HepG2 (cell line): ENCODE data around the gene STXBP4. TPM values are rescaled to one million over a fixed set of nuclear protein-coding genes. Genes with fewer than 3 reads are reported as not detected.

Experiments used
- AHDC1 ChIP-seq: sonication (generic); formaldehyde crosslinking; IDR thresholded peaks from 2 replicates; pipeline ENCODE4 v1.5.1; 2020; ENCODE audit warnings: mild to moderate bottlenecking, missing genetic modification reagents, borderline replicate concordance
- ARID3A ChIP-seq: IDR thresholded peaks from 2 replicates; pipeline ENCODE4 v1.6.1; 2012; ENCODE audit warnings: low read depth, low read length, improper control_type of control experiment
- ATAD3A ChIP-seq: sonication (generic); formaldehyde crosslinking; IDR thresholded peaks from 2 replicates; pipeline ENCODE4 v1.4.0; 2020; ENCODE audit warnings: missing genetic modification reagents
- CEBPG ChIP-seq: IDR thresholded peaks from 2 replicates; pipeline ENCODE4 v1.6.1; 2016
- FOXP1 ChIP-seq, 2 experiments: fragments of 450-650 bp in 1 of 2; IDR thresholded peaks; 2 replicates each; pipeline ENCODE4 v1.6.1; 2017 to 2018; ENCODE audit warnings: antibody characterized with exemption in 1 of 2
- IRF9 ChIP-seq: sonication (generic); formaldehyde crosslinking; IDR thresholded peaks from 2 replicates; pipeline ENCODE4 v1.8.0; 2022; ENCODE audit warnings: missing genetic modification reagents, mild to moderate bottlenecking, borderline replicate concordance
- KIAA2018 ChIP-seq: sonication (generic); formaldehyde crosslinking; IDR thresholded peaks from 2 replicates; pipeline ENCODE4 v1.5.0; 2020; ENCODE audit warnings: mild to moderate bottlenecking, missing genetic modification reagents, borderline replicate concordance
- MTA1 ChIP-seq: sonication (generic); formaldehyde crosslinking; IDR thresholded peaks from 2 replicates; pipeline ENCODE4 v1.4.0; 2020; ENCODE audit warnings: missing genetic modification reagents, mild to moderate bottlenecking, borderline replicate concordance
- NONO ChIP-seq, 2 experiments: fragments of 450-650 bp in 1 of 2; sonication (generic) in 1 of 2; formaldehyde crosslinking in 1 of 2; IDR thresholded peaks in 1 of 2; conservative IDR thresholded peaks in 1 of 2; 2 replicates each; pipeline versions ENCODE4 v1.6.1 to v1.8.0; 2017 to 2022; ENCODE audit warnings: mild to moderate bottlenecking in 1 of 2, missing genetic modification reagents in 1 of 2, moderate library complexity in 1 of 2
- PCBP1 ChIP-seq: fragments of 200-400 bp; formaldehyde crosslinking; IDR thresholded peaks from 2 replicates; pipeline ENCODE4 v1.6.1; 2017; ENCODE audit warnings: mild to moderate bottlenecking, low read depth, low read length, borderline replicate concordance
- PPARG ChIP-seq: conservative IDR thresholded peaks from 2 replicates; pipeline ENCODE4 v1.6.1; 2016; ENCODE audit warnings: missing biosample characterization, missing genetic modification reagents
- TARDBP ChIP-seq: sonication (generic); formaldehyde crosslinking; IDR thresholded peaks from 2 replicates; pipeline ENCODE4 v1.8.0; 2022; ENCODE audit warnings: mild to moderate bottlenecking, missing genetic modification reagents
- ZNF709 ChIP-seq: sonication (generic); formaldehyde crosslinking; IDR thresholded peaks from 2 replicates; pipeline ENCODE4 v1.5.0; 2020; ENCODE audit warnings: mild to moderate bottlenecking, missing genetic modification reagents
- polyA plus RNA-seq, 8 experiments: library from polyadenylated mRNA; depleted of rRNA in 3 of 8; stranded (reverse) in 7 of 8; unstranded in 1 of 8; fragments of >200 nt; fragmentation: Illumina TruSeq in 4 of 8; extraction: Trizol in 4 of 8; gene quantifications; 2 replicates each; pipeline versions ENCODE4 v1.2.1 to v1.2.3, GENCODE V29; 2011 to 2016; ENCODE audit warnings: low read depth in 4 of 8, missing spikeins in 1 of 8, mixed read lengths in 1 of 8; ENCODE audit not compliant: insufficient read depth in 1 of 8
- total RNA-seq, 5 experiments: library from RNA; depleted of rRNA; stranded (reverse); fragments of >200 nt; fragmentation: Illumina TruSeq; extraction: Trizol; gene quantifications; 2 replicates each; pipeline ENCODE4 v1.2.3, GENCODE V29; 2016; ENCODE audit warnings: low read depth in 1 of 5

The STXBP4 gene
- total and polyA plus RNA-seq, 2 of the 13 experiments (the other 11 are each of a cell fraction or from before 2014, with no cell fraction given), result 8.5 to 36.1 TPM

- TF ChIP-seq AHDC1 (CRISPR knock-in tag) (no peak), KIAA2018 (CRISPR knock-in tag) (no peak), ZNF709 (CRISPR knock-in tag) (no peak), NONO (IDR thresholded peaks at IDR 0.05) (no peak), NONO (CRISPR knock-in tag; conservative IDR thresholded peaks at IDR 0.05) (no peak), CEBPG (CRISPR knock-in tag) (peak; percentile 69), TARDBP (no peak), PPARG (CRISPR knock-in tag) (no peak), FOXP1 (IDR thresholded peaks at IDR 0.05) (no peak), FOXP1 (CRISPR knock-in tag; IDR thresholded peaks at IDR 0.05) (peak; percentile 54; the same call in 1 of the 2 replicates), ARID3A (peak; percentile 52), PCBP1 (no peak), MTA1 (CRISPR knock-in tag) (no peak), IRF9 (no peak), ATAD3A (CRISPR knock-in tag) (no peak)
These were observed 2.6 kb downstream of the STXBP4 start (continued) for GRCh38 chr17:54971147-54971546.
